ENCODE data around the gene SLC5A10.

The SLC5A10 gene

GRCh38 chr17:18981642-18982424 lies 29.9 kb downstream of the SLC5A10 start:
- DNase-seq (ENCODE audit: low spot score) (peak; percentile 76), FAIRE-seq (no peak)

DNA sequence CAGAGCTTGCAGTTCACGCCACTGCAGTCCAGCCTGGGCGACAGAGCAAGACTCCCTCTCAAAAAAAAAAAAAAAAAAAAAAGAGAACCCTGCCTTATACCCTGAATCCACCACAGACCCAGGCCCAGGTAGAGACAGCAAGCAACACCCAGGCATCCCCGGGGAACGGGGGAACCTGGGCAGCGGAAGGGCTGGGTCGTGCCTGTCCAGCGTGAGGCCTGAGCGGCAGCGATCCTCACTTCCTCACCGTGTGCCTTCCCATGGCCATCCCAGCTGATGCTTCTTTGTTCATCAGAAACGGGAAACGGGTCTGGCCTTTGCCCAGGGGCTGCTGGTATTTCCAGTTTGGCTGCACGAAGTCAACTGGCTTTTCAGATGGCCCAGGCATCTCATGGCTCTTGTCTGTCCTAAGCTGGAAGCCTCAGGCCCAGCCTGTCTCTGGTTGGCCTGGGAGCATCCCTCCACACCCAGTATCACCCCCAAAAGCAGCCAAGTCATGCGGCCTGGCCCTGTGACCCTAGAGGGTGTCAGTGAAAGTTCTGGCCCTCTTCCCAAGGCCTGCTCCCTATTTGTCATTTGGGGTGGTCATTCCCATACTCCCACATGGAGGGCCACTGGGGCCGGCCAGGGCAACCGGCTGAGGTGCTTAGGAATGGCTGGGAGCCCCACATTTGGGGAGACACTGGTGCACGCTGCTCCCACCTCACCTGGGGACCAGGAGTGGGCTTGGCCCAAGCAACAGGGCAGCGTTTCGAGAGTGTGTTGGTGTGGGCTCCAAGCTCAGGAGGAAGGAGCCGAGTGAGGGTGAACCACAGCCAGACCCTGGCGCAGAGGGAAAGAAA lies 32.5 kb downstream of the SLC5A10 start:
- no peak for DNase-seq (ENCODE audit: low spot score)
- FAIRE-seq = no peak

GRCh38 chr17:18985475-18985874 lies 33.5 kb downstream of the SLC5A10 start:
- FAIRE-seq (no peak), DNase-seq (ENCODE audit: low spot score) (no peak)

GRCh38 chr17:18986541-18987229 lies 34.7 kb downstream of the SLC5A10 start:
- DNase-seq (ENCODE audit: low spot score) (no peak), FAIRE-seq (no peak)

- FAIRE-seq (no peak), DNase-seq (ENCODE audit: low spot score) (no peak)
Observed at GRCh38 chr17:18987230-18987610, 35.3 kb downstream of the SLC5A10 start.

- DNase-seq (ENCODE audit: low spot score) (no peak), FAIRE-seq (no peak)
Observed at GRCh38 chr17:18987862-18988545, 36.0 kb downstream of the SLC5A10 start.

DNA sequence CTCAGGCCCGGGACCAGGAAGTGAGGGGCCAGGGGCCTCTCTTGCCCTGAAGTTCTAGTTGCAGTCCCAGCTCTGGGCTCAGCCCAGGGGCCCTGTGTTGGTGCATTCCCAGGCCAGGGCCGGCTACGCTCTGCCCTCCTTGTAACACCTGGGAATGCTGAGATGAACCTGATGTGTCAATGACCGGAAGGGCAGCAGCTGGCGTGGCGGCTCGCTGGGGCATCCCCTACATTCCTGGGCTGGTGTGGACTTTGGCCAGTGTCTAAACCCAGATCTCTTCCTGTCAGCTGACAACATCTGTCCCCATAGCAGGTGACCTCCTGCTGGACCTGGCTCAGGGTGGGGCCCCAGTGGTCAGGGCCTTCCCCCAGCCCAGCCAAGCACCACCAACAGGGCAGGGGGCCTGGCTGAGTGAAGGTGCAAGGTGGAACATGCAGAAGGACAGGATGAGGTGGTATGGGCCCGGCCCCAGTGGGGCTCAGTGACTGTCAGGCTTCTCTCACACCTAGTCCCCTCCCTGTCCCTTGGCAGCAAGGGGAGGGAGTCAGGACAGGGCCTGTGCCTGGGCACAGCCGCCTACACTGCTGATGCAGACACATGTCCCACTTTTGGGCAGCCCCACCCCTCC lies 36.7 kb downstream of the SLC5A10 start:
- FAIRE-seq (no peak), DNase-seq (ENCODE audit: low spot score) (no peak)

GRCh38 chr17:18990331-18990730 lies 38.4 kb downstream of the SLC5A10 start:
- DNase-seq (ENCODE audit: low spot score) (no peak), FAIRE-seq (peak; percentile 5)

DNA sequence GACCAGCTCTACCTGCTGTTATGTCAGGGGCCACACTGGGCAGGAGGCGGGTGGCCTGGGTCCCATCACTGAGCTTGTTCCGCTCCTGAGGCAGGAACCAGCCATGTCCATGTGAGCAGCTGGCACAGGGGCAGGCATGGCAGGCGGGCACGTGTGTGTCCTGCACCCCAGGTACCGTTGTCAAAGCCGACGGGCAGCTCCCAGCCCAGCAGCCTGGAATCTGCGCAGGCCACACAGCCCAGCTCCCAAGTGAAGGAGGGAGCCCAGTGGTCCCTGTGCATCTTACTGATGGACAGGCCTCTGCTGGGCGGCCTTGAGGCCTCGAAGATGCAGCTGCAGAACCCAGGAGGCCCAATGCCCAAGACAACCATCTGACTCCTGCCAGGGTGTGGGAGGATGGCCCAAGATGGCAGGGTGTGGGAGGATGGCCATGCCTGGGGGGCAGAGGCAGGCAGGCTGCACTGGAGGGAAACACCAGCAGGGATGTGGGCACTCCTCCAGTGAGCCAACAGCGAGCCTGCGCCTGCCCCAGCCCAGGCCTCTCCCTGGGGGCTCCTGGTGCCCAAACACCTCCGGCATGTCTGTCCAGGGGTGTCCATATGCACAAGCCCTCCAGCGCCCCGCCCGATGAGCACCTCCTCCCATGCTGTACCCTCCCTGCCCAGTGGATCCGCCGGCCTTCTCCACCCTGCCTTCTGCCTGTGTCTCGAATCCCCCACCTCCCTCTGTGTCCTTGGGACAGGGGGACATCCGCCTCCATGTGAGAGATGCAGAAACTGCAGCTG lies 39.8 kb downstream of the SLC5A10 start:
- DNase-seq (ENCODE audit: low spot score) = no peak
- FAIRE-seq = no peak

DNA sequence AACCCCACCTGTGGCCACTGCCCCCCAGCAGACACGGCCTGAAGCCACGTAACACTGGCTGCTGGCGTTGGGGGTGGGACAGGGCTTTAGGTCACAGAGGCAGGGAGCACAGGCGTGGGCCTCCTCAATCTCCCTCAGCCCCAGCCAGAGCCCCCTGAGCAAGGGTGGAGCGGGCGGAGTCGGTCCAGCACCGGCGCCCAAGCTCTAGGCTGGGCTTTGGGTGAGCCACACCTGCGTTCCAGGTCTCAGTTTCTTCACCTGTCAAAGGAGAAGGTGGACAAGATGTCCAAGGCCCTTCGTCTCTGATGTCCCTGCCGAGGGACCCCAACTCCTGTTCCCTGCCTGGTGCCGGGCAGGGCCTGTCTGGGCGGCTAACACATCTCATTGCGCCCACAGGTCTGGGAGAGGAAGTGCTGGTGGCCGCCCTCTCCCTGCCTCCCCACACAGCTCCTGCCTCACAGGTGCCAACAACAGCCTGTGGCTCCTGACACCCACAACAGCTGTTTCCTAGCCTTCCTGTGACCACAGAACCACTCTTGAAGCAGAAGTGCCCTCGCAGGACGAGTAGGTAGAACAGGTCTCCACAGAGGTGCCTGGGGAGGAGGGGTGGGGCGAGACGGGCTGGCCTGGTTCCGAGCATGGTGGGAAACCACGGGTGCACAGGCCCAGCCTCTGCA lies 40.6 kb downstream of the SLC5A10 start:
- DNase-seq (ENCODE audit: low spot score) (no peak), FAIRE-seq (no peak)

- FAIRE-seq (no peak), DNase-seq (ENCODE audit: low spot score) (no peak)
Observed at GRCh38 chr17:18993905-18994526, 42.1 kb downstream of the SLC5A10 start.

DNA sequence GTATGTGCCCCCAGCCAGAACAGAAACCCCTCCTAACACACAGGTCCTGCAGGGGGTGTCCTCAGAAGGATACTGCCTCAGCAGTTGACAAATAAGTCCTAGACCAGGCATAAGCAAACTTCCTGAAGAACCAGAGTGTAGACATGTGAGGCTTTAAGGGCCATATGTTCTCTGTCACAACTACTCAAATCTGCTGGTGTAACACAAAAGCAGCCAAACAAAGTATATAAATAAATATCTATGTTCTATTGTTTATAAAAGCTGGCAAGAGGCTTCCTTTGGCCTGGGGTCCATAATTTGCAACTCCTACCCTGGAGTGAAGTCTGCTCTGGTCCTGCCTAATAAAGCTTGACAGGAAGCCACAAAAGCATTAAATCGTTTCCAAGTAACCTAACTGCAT lies 42.7 kb downstream of the SLC5A10 start:
- DNase-seq (ENCODE audit: low spot score) (no peak), FAIRE-seq (no peak)

DNA sequence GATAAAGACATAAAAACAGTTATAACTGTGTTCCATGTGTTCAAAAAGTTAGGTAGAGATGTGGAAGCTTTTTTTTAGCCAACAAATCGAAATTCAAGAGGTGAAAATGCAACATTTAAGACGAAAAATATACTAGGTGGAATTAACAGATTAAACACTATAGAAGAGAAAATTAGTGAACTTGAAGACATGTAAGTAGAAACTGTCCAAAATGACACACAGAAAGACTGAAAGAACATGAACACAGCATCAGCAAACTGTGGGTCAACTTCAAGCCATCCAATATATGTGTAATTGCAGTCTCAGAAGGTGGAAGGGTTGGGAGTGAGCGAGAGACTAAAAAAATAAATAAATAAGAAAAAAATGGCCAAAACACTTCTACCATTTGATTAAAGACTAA lies 43.3 kb downstream of the SLC5A10 start:
- FAIRE-seq (no peak), DNase-seq (ENCODE audit: low spot score) (no peak)

DNA sequence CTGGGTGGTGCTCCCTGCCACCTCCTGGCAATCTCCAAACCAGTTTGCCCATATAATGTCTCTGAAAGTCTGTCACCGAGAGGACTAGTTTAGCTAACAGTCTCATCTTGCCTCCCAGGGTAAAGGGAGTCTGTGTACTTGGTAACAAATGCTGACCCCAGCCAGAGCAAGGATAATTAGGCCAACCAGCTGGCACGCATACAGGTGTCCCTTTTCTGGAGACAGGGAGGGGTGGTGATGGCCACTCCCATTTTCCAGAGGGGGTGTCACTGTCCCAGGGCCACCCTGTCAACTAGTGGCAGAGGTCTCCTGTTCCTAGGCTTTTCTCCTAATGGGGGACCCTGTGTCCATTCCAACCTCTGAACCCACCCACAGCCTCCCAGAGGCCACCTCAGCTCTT lies 44.5 kb downstream of the SLC5A10 start:
- FAIRE-seq (no peak), DNase-seq (ENCODE audit: low spot score) (no peak)

GRCh38 chr17:18997650-18998196 lies 45.8 kb downstream of the SLC5A10 start:
- DNase-seq (ENCODE audit: low spot score) (no peak), FAIRE-seq (no peak)

- no peak for FAIRE-seq
Observed at GRCh38 chr17:18999394-18999793, 47.4 kb downstream of the SLC5A10 start.

DNA sequence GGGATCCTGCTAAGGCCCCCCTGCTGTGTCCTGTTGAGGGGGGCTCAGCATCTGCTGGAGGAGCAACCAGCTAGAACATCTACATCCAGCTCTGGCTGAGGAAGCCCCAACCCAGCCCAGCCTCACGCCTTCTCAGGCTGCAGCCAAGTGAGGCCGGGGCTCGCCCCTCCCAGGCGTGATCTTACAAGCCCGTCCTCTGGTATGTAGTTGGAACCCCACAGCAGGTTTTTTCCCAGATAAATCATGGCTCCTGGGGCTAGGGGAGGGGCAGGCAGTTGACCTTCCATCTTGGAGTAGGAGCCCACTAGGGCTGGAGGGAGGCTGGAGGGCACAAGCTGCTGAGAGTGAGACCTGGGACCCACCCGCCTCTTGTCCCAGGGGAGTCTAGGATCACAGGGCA lies 47.9 kb downstream of the SLC5A10 start:
- no peak for FAIRE-seq
- no peak for DNase-seq (ENCODE audit: low spot score)

More at GRCh38 chr17:18999394-18999793, 47.4 kb downstream of the SLC5A10 start:
- no peak for DNase-seq (ENCODE audit: low spot score)

DNA sequence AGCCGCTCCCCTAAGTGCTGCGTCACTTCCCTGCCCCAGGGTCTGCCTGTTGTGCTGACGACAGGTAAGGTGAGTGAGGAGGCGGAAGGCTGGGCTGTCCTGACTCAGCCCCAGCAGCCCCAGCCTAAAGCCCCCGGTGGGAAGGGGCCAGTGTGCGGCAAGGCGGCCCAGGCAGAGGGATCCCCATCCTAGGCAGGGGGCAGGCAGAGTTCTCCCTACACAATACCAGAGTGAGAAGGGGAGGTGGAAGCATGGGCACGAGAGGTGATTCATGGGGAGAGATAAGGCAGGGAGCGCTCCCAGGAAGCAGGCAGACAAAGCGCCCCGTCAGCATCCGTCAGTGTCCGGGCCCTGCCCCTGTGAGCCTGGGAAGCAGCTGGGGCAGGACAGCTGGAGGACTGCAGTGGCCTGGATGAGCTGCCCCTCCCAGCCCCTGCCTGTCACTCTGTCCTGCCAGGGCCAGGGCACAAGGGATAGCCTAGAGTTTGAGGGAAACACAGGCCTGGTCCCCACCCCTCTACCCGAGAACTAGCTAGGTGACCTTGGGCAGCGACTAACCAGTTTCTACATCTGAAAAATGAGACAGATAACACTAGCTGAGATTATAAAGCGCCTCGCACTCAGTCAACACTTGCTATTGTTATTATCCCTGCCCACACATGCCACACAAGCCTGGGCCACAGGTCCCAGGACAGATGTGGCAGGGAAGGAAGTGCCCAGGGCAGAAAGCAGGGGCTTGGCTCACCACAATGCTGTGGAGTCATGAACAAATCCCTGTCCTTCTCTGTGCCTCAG lies 48.8 kb downstream of the SLC5A10 start:
- FAIRE-seq (peak; percentile 20), DNase-seq (ENCODE audit: low spot score) (no peak)
